ENCODE measurements around the gene PTPRS. TPM values are rescaled to one million over a fixed set of nuclear protein-coding genes. Genes with fewer than 3 reads are reported as not detected.

Gene PTPRS
- total RNA-seq (2022; extraction: Qiagen RNA extraction), result 18.5 to 44.3 TPM (median 40.4 TPM) in 5 replicates

GRCh38 chr19:5340637-5341447 lies at the start of gene PTPRS:
PTPRS (minus strand) TSS chr19:5340812; CDS start chr19:5286140, 54,672 bp downstream.

Other genes starting within 250 kb of the PTPRS start
- not detected in 5 replicates for gene ZNRF4, start 114.6 kb upstream of the PTPRS start, total RNA-seq (2022; extraction: Qiagen RNA extraction)
- 1.9 to 3.2 TPM (median 2.2 TPM) in 5 replicates for gene TINCR, start 227.1 kb upstream of the PTPRS start, total RNA-seq (2022; extraction: Qiagen RNA extraction)

All from A549 treated with dexamethasone at 1 μM for 4 hours (cell line).